Mesenchymal stem cell (in vitro differentiated cells and primary cell): ENCODE measurements around the gene DAW1.
"Not testable (repeated sequence)": the region's sequence is repeated elsewhere in the genome, so short reads cannot be mapped to it uniquely, and the experiment has no call there.

Source experiments
- DNase-seq: peaks from one replicate; pipeline ENCODE4 v3.0.0-alpha.2; 2013
- H2AFZ ChIP-seq: one replicate; pipeline ENCODE4 v1.6.1; 2013; ENCODE audit warnings: low read depth, mild to moderate bottlenecking, control low read depth, inconsistent platforms, low read length, moderate library complexity
- H2AK5ac ChIP-seq: 2 replicates; pipeline ENCODE4 v1.6.1; 2013; ENCODE audit warnings: low read length, moderate library complexity, mild to moderate bottlenecking, inconsistent platforms; ENCODE audit not compliant: severe bottlenecking
- H2BK120ac ChIP-seq: one replicate; pipeline ENCODE4 v1.6.1; 2013; ENCODE audit warnings: low read depth, mild to moderate bottlenecking, inconsistent platforms, low read length, moderate library complexity
- H2BK12ac ChIP-seq, 2 experiments: one replicate each; pipeline ENCODE4 v1.6.1; 2013; ENCODE audit warnings: inconsistent platforms in 2 of 2, low read length in 2 of 2, mild to moderate bottlenecking in 2 of 2, moderate library complexity in 2 of 2, control low read depth in 1 of 2
- H2BK15ac ChIP-seq: one replicate; pipeline ENCODE4 v1.6.1; 2013; ENCODE audit warnings: mild to moderate bottlenecking, low read depth, inconsistent platforms; ENCODE audit not compliant: poor library complexity, severe bottlenecking
- H2BK5ac ChIP-seq: 2 replicates; pipeline ENCODE4 v1.6.1; 2013; ENCODE audit warnings: low read depth, mild to moderate bottlenecking, low read length, control low read depth, inconsistent platforms; ENCODE audit not compliant: poor library complexity, severe bottlenecking
- H3K14ac ChIP-seq, 2 experiments: one replicate each; pipeline ENCODE4 v1.6.1; 2013; ENCODE audit warnings: inconsistent platforms in 2 of 2, low read length in 2 of 2, control low read depth in 1 of 2, mild to moderate bottlenecking in 1 of 2, moderate library complexity in 1 of 2
- H3K18ac ChIP-seq, 2 experiments: one replicate each; pipeline ENCODE4 v1.6.1; 2013; ENCODE audit warnings: inconsistent platforms in 2 of 2, low read length in 2 of 2, control low read depth in 1 of 2, low read depth in 1 of 2, mild to moderate bottlenecking in 1 of 2
- H3K23ac ChIP-seq, 2 experiments: one replicate each; pipeline ENCODE4 v1.6.1; 2013; ENCODE audit warnings: inconsistent platforms in 2 of 2, low read length in 2 of 2, mild to moderate bottlenecking in 2 of 2, moderate library complexity in 2 of 2, control low read depth in 1 of 2
- H3K27ac ChIP-seq: 2 replicates; pipeline ENCODE4 v1.5.1; 2013; ENCODE audit warnings: mild to moderate bottlenecking, moderate library complexity, low read length, control low read depth, inconsistent platforms; ENCODE audit not compliant: poor library complexity, severe bottlenecking
- H3K27me3 ChIP-seq, 2 experiments: 2 replicates each; pipeline versions ENCODE4 v1.6.1 to v1.7.0; 2013; ENCODE audit warnings: low read length in 2 of 2, mild to moderate bottlenecking in 2 of 2, moderate library complexity in 2 of 2, control low read depth in 1 of 2, inconsistent platforms in 1 of 2; ENCODE audit not compliant: control insufficient read depth in 1 of 2, insufficient read depth in 1 of 2
- H3K36me3 ChIP-seq, 2 experiments: 2 replicates each; pipeline versions ENCODE4 v1.6.1 to v1.7.0; 2013; ENCODE audit warnings: low read length in 2 of 2, control low read depth in 1 of 2, inconsistent platforms in 1 of 2, low read depth in 1 of 2, mild to moderate bottlenecking in 1 of 2; ENCODE audit not compliant: insufficient read depth in 2 of 2, control insufficient read depth in 1 of 2
- H3K4ac ChIP-seq, 2 experiments: one replicate each; pipeline ENCODE4 v1.6.1; 2013; ENCODE audit warnings: inconsistent platforms in 2 of 2, low read length in 2 of 2, mild to moderate bottlenecking in 2 of 2, moderate library complexity in 2 of 2, control low read depth in 1 of 2, low read depth in 1 of 2
- H3K4me1 ChIP-seq: 2 replicates; pipeline ENCODE4 v1.6.1; 2013; ENCODE audit warnings: low read depth, low read length, control low read depth; ENCODE audit not compliant: control insufficient read depth, insufficient read depth
- H3K4me2 ChIP-seq: 2 replicates; pipeline ENCODE4 v1.6.1; 2013; ENCODE audit warnings: low read length, mild to moderate bottlenecking, inconsistent platforms; ENCODE audit not compliant: poor library complexity, severe bottlenecking
- H3K4me3 ChIP-seq, 2 experiments: 2 replicates each; pipeline versions ENCODE4 v1.5.1 to v1.7.0; 2013; ENCODE audit warnings: low read length in 2 of 2, mild to moderate bottlenecking in 2 of 2, control low read depth in 1 of 2, low read depth in 1 of 2; ENCODE audit not compliant: insufficient read depth in 1 of 2
- H3K79me1 ChIP-seq: replicated peaks from 2 replicates; pipeline ENCODE4 v1.6.1; 2013; ENCODE audit warnings: mild to moderate bottlenecking, control low read depth, low read length, inconsistent platforms; ENCODE audit not compliant: poor library complexity, severe bottlenecking
- H3K9ac ChIP-seq: 2 replicates; pipeline ENCODE4 v1.7.0; 2013; ENCODE audit warnings: mild to moderate bottlenecking, low read length, moderate library complexity
- H3K9me3 ChIP-seq: 2 replicates; pipeline ENCODE4 v1.7.0; 2013; ENCODE audit warnings: mild to moderate bottlenecking, low read length; ENCODE audit not compliant: control insufficient read depth
- H4K8ac ChIP-seq: one replicate; pipeline ENCODE4 v1.6.1; 2013; ENCODE audit warnings: inconsistent platforms, mild to moderate bottlenecking, low read length, moderate library complexity
- H4K91ac ChIP-seq: one replicate; pipeline ENCODE4 v1.6.1; 2013; ENCODE audit warnings: mild to moderate bottlenecking, low read length, inconsistent platforms
- WGBS: methylation state at CpG from one replicate; pipeline ENCODE4 v1.1.7; 2013; ENCODE audit warnings: mixed read lengths; 5-methylcytosine and 5-hydroxymethylcytosine counted together

DAW1 gene

GRCh38 chr2:227829337-227829736, 42.1 kb upstream of the DAW1 start:
- H3K23ac ChIP-seq = no peak overlapping the region
- H2BK5ac ChIP-seq = no peak overlapping the region
- H3K27ac ChIP-seq = no peak overlapping the region
- no peak overlapping the region for H4K8ac ChIP-seq
- H3K9me3 ChIP-seq = no peaks in the 10 kb centered on the region
- no peak overlapping the region for H4K91ac ChIP-seq
- H2AFZ ChIP-seq = no peak overlapping the region
- H3K4ac ChIP-seq = no peak overlapping the region
- H3K79me1 ChIP-seq = no peaks in the 10 kb centered on the region
- no peak overlapping the region for H2AK5ac ChIP-seq
- H3K14ac ChIP-seq = no peak overlapping the region
- 94% methylated on average over 2 of the region's 2 CpGs for WGBS
- H2BK15ac ChIP-seq = no peak overlapping the region
- no peak overlapping the region for H3K4me3 ChIP-seq
- no peaks in the 10 kb centered on the region for H3K4me1 ChIP-seq
- no peak overlapping the region for H2BK120ac ChIP-seq
- no peak overlapping the region for H3K18ac ChIP-seq
- H3K4me2 ChIP-seq = no peak overlapping the region
- no peaks in the 10 kb centered on the region for H3K36me3 ChIP-seq
- H3K27me3 ChIP-seq = no peaks in the 10 kb centered on the region
- DNase-seq = no peak
- H3K9ac ChIP-seq = no peak overlapping the region
- H2BK12ac ChIP-seq = no peak overlapping the region

- Histone ChIP-seq H4K91ac (no peak overlapping the region), H2AK5ac (no peak overlapping the region), H3K4me2 (no peak overlapping the region), H3K18ac (no peak overlapping the region), H3K9ac (no peak overlapping the region), H2BK15ac (no peak overlapping the region), H4K8ac (no peak overlapping the region), H3K79me1 (no peaks in the 10 kb centered on the region), H2AFZ (no peak overlapping the region), H2BK12ac (no peak overlapping the region), H3K14ac (no peak overlapping the region), H3K4me3 (no peak overlapping the region), H3K36me3 (no peaks in the 10 kb centered on the region), H3K23ac (no peak overlapping the region), H2BK120ac (no peak overlapping the region), H3K27ac (no peak overlapping the region), H3K4ac (no peak overlapping the region), H3K9me3 (no peaks in the 10 kb centered on the region), H2BK5ac (no peak overlapping the region), H3K4me1 (no peaks in the 10 kb centered on the region), H3K27me3 (no peaks in the 10 kb centered on the region)
- WGBS = 88% methylated on average over 10 of the region's 10 CpGs
- DNase-seq = no peak
Observed at GRCh38 chr2:227834423-227834822, 37.0 kb upstream of the DAW1 start.

GRCh38 chr2:227834916-227835650, 36.3 kb upstream of the DAW1 start:
- H3K4me1 ChIP-seq = no peaks in the 10 kb centered on the region

GRCh38 chr2:227839339-227840129, 31.9 kb upstream of the DAW1 start:
- H2BK5ac ChIP-seq = not testable (repeated sequence)

More at GRCh38 chr2:227834916-227835650, 36.3 kb upstream of the DAW1 start:
- Histone ChIP-seq H3K36me3 (no peaks in the 10 kb centered on the region), H3K9me3 (no peaks in the 10 kb centered on the region), H2BK12ac (no peak overlapping the region), H2BK5ac (no peak overlapping the region), H2AK5ac (no peak overlapping the region), H3K18ac (no peak overlapping the region), H2BK15ac (no peak overlapping the region), H3K4ac (no peak overlapping the region), H3K27ac (no peak overlapping the region), H3K9ac (no peak overlapping the region), H4K8ac (no peak overlapping the region), H3K79me1 (no peaks in the 10 kb centered on the region), H3K23ac (no peak overlapping the region), H4K91ac (no peak overlapping the region), H2BK120ac (no peak overlapping the region), H3K4me2 (no peak overlapping the region), H2AFZ (no peak overlapping the region), H3K14ac (no peak overlapping the region), H3K27me3 (no peaks in the 10 kb centered on the region), H3K4me3 (no peak overlapping the region)
- no peak for DNase-seq
- WGBS = 94% methylated on average over 4 of the region's 5 CpGs

More at GRCh38 chr2:227839339-227840129, 31.9 kb upstream of the DAW1 start:
- H3K27ac ChIP-seq, H3K9me3 ChIP-seq, H2BK120ac ChIP-seq, H3K18ac ChIP-seq, DNase-seq, H3K4me1 ChIP-seq, H3K9ac ChIP-seq, H2BK15ac ChIP-seq, H2AFZ ChIP-seq, H4K91ac ChIP-seq, H3K14ac ChIP-seq, H3K4me2 ChIP-seq, H3K4ac ChIP-seq, H3K4me3 ChIP-seq, H3K79me1 ChIP-seq, H4K8ac ChIP-seq, H3K27me3 ChIP-seq, H2BK12ac ChIP-seq, H3K23ac ChIP-seq, H2AK5ac ChIP-seq, H3K36me3 ChIP-seq: not testable (repeated sequence)
- WGBS = 83% methylated on average over 7 of the region's 7 CpGs
